NCI-H510A (cell line): ENCODE data around the gene CEP192.

Experiments
- DNase-seq: peaks from one replicate; lab custom pipeline; 2025; lab: John Stamatoyannopoulos, UW

Gene CEP192

DNA sequence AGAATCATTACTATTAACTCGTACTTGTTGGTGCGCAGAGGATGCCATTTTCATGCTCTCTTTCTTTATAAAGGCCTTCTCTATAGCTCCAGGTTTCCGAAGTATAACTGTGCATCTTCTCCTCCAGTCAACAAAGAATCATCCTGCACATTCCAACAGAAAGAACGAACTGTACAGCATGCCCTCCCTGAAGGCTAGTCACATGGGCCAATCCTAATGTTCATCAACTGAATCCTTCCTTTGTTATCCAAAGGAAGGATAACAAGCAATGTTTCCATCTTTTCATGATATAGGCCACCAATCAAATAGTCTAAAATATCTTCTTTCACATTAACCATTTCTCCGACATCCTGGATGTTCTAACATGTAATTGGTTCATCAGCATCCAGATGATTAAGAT is 160.5 kb downstream of the CEP192 start:
- DNase-seq, result no peak

DNA sequence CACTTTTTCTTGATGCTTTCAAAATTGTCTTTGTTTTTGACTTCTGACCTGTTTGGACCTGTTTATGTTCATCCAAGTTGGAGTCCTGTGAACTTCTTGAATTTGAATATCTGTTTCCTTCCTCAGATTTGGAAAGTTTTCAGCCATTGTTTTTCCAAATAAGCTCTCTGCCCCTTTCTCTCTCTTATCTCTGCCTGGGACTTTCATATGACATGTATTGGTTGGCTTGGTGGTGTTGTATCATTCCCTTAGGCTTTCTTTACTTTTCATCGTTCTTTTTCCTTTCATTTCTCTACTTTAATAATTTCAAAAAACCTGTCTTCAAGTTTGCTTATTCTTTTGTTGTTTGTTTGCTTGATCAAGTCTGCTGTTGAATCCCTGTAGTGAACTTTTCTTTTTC is 167.3 kb downstream of the CEP192 start:
- DNase-seq, result no peak

- no peak for DNase-seq
Observed at GRCh38 chr18:13159579-13159978, 168.4 kb downstream of the CEP192 start.

- DNase-seq, result no peak
Observed at GRCh38 chr18:13161276-13161899, 170.2 kb downstream of the CEP192 start.

DNA sequence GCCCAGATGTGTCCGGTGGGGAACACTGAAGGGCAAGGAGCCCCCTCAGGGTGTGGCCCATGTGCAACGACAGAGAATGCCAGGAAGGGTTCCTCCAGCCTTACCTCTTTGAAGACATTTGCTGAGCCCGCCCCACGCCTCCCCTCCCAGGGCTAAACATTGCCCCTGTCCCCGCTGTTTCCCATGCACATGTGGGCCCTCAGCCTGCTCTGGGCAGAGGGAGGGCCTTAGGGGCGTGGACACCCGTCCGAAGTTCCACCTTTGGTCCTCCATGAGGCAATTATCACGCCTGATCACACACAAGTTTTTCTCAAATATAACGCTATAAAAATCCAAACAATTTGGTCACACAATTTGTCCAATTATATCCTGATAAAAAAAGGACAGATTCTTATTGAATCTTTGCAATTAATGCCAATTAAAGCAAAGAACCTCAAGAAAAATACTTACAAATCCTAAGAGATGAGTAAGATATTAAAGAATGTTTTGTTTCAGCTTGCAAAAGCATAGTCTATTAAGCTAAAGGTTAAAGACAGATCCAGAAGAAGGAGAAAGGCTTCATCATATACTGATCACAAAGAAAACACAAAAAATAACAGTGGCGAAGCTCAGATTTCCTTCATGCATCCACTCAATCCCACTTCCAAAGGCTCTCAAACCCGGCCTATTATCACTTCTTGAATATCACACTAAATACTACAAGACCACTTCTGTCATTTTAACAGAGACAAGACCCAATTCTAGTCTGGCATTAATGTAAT is 172.2 kb downstream of the CEP192 start:
- no peak for DNase-seq

DNA sequence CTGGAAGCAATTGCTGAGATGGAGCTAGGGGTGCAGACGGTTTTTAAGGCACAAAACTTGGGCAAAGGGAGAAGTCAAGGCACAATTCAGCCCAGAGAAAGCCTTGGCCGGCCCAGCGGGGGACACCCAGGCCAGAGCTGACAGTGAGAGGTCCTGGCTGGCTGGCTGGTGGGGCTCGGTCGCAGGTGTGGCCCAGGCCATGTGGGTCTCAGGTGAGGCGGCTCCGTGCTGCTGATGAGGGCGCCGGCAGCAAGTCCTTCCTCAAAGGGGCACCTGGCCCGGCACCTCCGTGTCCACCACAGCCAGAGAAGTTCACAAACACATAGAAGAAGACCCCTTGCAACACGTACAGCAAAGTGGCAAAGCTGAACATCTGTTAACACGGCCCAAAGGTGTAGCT is 173.2 kb downstream of the CEP192 start:
- no peak for DNase-seq

- peak; percentile 34 for DNase-seq
Observed at GRCh38 chr18:13165636-13166423, 174.7 kb downstream of the CEP192 start.

DNA sequence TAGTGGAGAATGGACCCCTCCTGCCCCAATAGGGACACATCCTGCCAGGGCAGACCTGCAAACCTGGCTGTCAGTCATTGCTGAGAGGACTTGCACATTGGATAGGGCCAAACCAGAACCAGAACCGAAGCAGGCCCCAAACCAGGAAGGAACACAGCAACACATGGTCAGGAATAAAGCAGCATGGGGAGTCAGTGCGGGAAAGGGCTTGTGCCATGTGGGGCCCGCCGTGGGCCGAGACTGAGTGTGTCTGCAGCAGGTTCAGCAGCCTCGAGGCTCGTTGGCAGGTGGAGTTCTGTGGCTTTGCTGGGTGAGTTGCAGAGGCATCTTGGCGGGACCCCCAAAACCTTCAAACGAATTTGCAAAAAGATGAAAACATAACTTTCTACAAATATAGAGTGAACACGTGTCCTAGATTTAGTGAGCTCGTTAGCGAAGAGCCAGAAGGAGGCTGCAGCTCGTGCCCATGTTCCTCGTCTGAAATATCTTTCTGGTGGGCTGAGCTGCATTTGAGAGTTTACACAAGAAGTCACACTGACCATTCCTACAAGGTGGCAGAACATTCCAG is 182.5 kb downstream of the CEP192 start:
- no peak for DNase-seq
